ENCODE results near the gene RPH3AL. TPM values are rescaled to one million over a fixed set of nuclear protein-coding genes. Genes with fewer than 3 reads are reported as not detected.
"Not testable (repeated sequence)": the region's sequence is repeated elsewhere in the genome, so short reads cannot be mapped to it uniquely, and the experiment has no call there.

Gene RPH3AL
- polyA plus RNA-seq, 4 donors: 3.1 to 24.7 (median 18.1) TPM

GRCh38 chr17:320809-321385, 31.7 kb downstream of the RPH3AL start:
- DNase-seq (ENCODE audit: low read depth in 4 of 4, low spot score in 3 of 4): no peak

GRCh38 chr17:320139-320538, 32.5 kb downstream of the RPH3AL start:
- no peak for DNase-seq (ENCODE audit: low read depth in 4 of 4, low spot score in 3 of 4)

GRCh38 chr17:319266-319665, 33.3 kb downstream of the RPH3AL start:
- DNase-seq (ENCODE audit: low read depth in 4 of 4, low spot score in 3 of 4): no peak

- not testable (repeated sequence) for DNase-seq (ENCODE audit: low read depth in 4 of 4, low spot score in 3 of 4)
Observed at GRCh38 chr17:317070-317469, 35.5 kb downstream of the RPH3AL start.

- not testable (repeated sequence) for DNase-seq (ENCODE audit: low read depth in 4 of 4, low spot score in 3 of 4)
Observed at GRCh38 chr17:315399-315798, 37.2 kb downstream of the RPH3AL start.

GRCh38 chr17:314614-314944, 38.0 kb downstream of the RPH3AL start:
- DNase-seq (ENCODE audit: low read depth in 4 of 4, low spot score in 3 of 4): not testable (repeated sequence)

- no peak for DNase-seq (ENCODE audit: low read depth in 4 of 4, low spot score in 3 of 4)
Observed at GRCh38 chr17:313911-314613, 38.5 kb downstream of the RPH3AL start.

- DNase-seq (ENCODE audit: low read depth in 4 of 4, low spot score in 3 of 4): no peak
Observed at GRCh38 chr17:313231-313630, 39.4 kb downstream of the RPH3AL start.

- DNase-seq (ENCODE audit: low read depth in 4 of 4, low spot score in 3 of 4): no peak
Observed at GRCh38 chr17:312476-313148, 40.0 kb downstream of the RPH3AL start.

- no peak for DNase-seq (ENCODE audit: low read depth in 4 of 4, low spot score in 3 of 4)
Observed at GRCh38 chr17:311119-311782, 41.4 kb downstream of the RPH3AL start.

GRCh38 chr17:310111-311010, 42.2 kb downstream of the RPH3AL start:
- no peak for DNase-seq (ENCODE audit: low read depth in 4 of 4, low spot score in 3 of 4)

- DNase-seq (ENCODE audit: low read depth in 4 of 4, low spot score in 3 of 4): no peak
Observed at GRCh38 chr17:309361-309888, 43.2 kb downstream of the RPH3AL start.

- no peak for DNase-seq (ENCODE audit: low read depth in 4 of 4, low spot score in 3 of 4)
Observed at GRCh38 chr17:307741-308507, 44.7 kb downstream of the RPH3AL start.

GRCh38 chr17:307295-307691, 45.3 kb downstream of the RPH3AL start:
- no peak for DNase-seq (ENCODE audit: low read depth in 4 of 4, low spot score in 3 of 4)

GRCh38 chr17:306536-307294, 45.9 kb downstream of the RPH3AL start:
- DNase-seq (ENCODE audit: low read depth in 4 of 4, low spot score in 3 of 4): no peak

GRCh38 chr17:306116-306515, 46.5 kb downstream of the RPH3AL start:
- DNase-seq (ENCODE audit: low read depth in 4 of 4, low spot score in 3 of 4): no peak

GRCh38 chr17:305090-305976, 47.3 kb downstream of the RPH3AL start:
- no peak for DNase-seq (ENCODE audit: low read depth in 4 of 4, low spot score in 3 of 4)

- DNase-seq (ENCODE audit: low read depth in 4 of 4, low spot score in 3 of 4): no peak
Observed at GRCh38 chr17:304461-304860, 48.1 kb downstream of the RPH3AL start.

All from left renal pelvis (tissue), 4 donors.